Measurements from ENCODE around the gene ZDHHC14. TPM values are rescaled to one million over a fixed set of nuclear protein-coding genes. Genes with fewer than 3 reads are reported as not detected.

The ZDHHC14 gene
- total and polyA plus RNA-seq, 8 donors, result 3.4 to 25.7 (median 7.4) TPM

DNA sequence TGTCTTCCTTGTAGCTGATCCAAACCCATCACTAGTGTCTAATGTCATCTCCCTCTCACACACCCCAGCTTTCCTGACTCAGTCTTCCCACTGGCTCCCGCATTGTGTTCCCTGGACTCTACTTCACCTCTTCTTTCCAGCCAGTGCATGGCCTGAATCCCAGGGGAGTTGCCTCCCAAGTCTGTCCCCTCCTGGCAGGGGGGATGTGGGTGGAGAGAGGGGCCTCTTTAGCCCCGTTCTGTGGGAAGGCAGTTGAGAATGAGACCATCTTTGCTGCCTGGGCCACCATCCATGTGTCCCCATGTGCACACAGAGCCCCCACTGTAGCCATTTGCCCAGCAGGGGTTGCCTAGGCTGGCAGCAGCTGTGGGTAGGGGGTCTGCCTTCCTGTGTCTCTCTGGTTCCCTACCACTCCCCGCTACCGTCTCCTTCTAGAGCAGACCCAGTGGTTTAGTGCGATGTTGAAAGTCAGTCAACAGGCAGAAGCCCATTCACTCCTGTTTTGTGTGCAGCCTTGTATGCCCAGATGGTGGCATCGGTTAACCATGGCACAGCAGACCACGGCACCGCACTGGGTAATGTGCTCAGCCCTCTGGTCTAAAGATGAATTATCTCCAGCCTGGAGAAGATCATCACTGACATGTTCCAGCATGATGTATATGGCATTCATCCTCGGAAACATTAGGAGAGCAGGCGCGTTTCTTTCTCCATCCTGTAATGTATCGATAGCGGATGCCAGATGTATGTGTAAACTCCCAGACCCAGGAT, 263.2 kb downstream of the ZDHHC14 start:
- no peaks in the 10 kb centered on the region for H3K4me1 ChIP-seq
- H3K9me3 ChIP-seq, result no peaks in the 10 kb centered on the region
- H3K27me3 ChIP-seq, result no peaks in the 10 kb centered on the region
- no peak overlapping the region for H3K4me3 ChIP-seq
- H3K36me3 ChIP-seq, result peaks cover 0 to 10% (median 8%) of the 10 kb centered on the region in 4 donors
- peak in 1 of 2 donors; percentile 69 for DNase-seq
- intact Hi-C loops (cut with DNase I; ENCODE audit: low total_unique reads), result no loop called here
- WGBS, 5 donors, result 80 to 92% (median 85%) methylated on average over 11 to 13 of the region's 13 CpGs
- TF ChIP-seq POLR2AphosphoS5 (IDR thresholded peaks at IDR 0.05), result no peak
- TF ChIP-seq, protein P1, sequence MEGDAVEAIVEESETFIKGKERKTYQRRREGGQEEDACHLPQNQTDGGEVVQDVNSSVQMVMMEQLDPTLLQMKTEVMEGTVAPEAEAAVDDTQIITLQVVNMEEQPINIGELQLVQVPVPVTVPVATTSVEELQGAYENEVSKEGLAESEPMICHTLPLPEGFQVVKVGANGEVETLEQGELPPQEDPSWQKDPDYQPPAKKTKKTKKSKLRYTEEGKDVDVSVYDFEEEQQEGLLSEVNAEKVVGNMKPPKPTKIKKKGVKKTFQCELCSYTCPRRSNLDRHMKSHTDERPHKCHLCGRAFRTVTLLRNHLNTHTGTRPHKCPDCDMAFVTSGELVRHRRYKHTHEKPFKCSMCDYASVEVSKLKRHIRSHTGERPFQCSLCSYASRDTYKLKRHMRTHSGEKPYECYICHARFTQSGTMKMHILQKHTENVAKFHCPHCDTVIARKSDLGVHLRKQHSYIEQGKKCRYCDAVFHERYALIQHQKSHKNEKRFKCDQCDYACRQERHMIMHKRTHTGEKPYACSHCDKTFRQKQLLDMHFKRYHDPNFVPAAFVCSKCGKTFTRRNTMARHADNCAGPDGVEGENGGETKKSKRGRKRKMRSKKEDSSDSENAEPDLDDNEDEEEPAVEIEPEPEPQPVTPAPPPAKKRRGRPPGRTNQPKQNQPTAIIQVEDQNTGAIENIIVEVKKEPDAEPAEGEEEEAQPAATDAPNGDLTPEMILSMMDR (IDR thresholded peaks at IDR 0.05), result no peak
- no peak for TF ChIP-seq EP300 (IDR thresholded peaks at IDR 0.05)
- no peak for TF ChIP-seq POLR2A (IDR thresholded peaks at IDR 0.05)
- H3K27ac ChIP-seq, result no peak overlapping the region

DNA sequence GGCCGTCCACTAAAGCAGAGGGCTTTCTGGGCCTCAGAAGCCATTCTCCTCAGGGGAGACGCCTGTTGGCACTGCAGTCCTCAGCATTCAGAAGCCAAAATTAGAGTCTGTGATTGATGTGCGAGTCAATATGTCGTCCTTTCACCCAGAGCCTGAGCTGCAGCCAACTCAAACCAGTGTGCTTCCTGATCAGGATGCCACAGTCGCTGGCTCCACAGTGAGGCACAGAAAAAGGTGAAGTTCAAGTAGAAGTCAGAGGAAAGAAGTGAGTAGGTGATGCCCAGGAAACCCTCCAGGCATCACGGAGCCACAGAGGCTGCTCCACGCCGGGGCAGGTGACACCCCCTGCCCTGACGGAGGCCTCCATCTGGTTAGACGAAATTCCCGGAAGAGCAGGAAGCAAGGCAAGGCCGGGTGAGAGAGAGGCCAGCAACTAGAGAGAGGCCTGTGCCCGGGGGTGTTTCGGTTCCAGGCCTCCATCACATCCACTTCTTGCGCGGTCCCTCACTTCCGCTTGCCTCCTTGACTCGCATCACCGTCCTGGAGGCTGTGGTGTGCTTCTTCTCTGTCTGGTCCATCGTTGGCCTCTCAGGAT, 264.3 kb downstream of the ZDHHC14 start:
- DNase-seq, result no peak
- H3K27me3 ChIP-seq, result no peaks in the 10 kb centered on the region
- no peak overlapping the region for H3K27ac ChIP-seq
- no peaks in the 10 kb centered on the region for H3K9me3 ChIP-seq
- H3K4me3 ChIP-seq, result no peak overlapping the region
- TF ChIP-seq POLR2A (IDR thresholded peaks at IDR 0.05), result no peak
- TF ChIP-seq EP300 (IDR thresholded peaks at IDR 0.05), result no peak
- TF ChIP-seq, protein P1 (IDR thresholded peaks at IDR 0.05), result no peak
- WGBS, 5 donors, result 84 to 88% (median 86%) methylated on average over 17 to 20 of the region's 20 CpGs
- H3K36me3 ChIP-seq, result peaks cover 0 to 10% (median 8%) of the 10 kb centered on the region in 4 donors
- intact Hi-C loops (cut with DNase I; ENCODE audit: low total_unique reads), result no loop called here
- peaks cover 0 to 10% (median 8%) of the 10 kb centered on the region in 4 donors for H3K4me1 ChIP-seq

DNA sequence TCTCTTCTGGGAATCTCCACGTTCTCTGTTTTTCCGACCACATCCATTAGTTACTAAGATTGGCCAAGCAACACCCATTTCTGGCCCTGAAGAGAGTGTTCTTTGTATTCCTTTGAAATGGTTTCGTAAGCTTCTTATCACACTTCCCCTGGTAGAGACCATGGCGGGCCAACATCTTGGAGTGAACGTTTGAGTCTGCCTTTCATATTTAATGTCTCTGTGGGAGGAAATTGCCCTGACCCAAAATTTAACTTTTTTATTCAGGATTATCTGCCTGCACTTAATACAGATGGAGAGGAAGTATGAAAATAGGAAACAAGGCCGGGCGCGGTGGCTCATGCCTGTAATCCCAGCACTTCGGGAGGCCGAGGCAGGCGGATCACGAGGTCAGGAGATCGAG, 265.0 kb downstream of the ZDHHC14 start:
- TF ChIP-seq POLR2AphosphoS5 (IDR thresholded peaks at IDR 0.05), result no peak
- TF ChIP-seq POLR2A (IDR thresholded peaks at IDR 0.05), result no peak
- TF ChIP-seq, protein P1 (IDR thresholded peaks at IDR 0.05), result no peak
- TF ChIP-seq EP300 (IDR thresholded peaks at IDR 0.05), result no peak
- 79 to 91% (median 85%) methylated on average over 13 of the region's 13 CpGs for WGBS, 5 donors

DNA sequence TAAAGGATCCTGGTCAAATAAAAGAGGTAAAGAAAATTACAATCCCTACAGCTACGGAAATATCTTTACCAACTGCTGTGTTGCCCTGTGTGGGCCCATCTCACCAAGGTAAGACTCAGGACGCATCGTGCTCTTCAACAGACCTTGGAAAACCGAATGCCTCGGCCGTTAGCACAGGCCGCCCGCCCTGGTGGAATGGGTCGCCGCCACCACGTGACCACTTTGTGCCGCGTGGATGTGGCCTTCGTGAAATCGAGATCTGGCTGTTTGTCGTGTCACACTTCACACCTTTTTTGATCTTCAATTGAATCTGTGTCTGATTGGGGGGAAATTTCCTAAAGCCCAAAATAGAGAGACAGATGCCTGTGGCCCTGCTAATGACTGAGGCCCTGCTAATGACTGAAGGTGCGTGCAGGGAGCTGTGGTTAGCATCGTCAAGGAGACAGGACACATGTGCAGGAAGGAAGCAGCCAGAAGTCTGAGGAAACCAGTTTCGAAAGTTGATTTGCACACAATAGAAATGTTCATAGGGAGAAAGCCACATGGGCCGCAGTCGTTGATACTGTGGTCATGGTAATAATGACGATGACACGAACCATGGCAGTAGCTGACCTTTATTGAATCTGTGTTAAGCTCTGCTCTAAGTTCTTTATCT, 266.4 kb downstream of the ZDHHC14 start:
- H3K36me3 ChIP-seq, result peaks cover 0 to 19% (median 8%) of the 10 kb centered on the region in 4 donors
- peak in 1 of 2 donors; percentile 38 for DNase-seq
- peaks cover 0 to 15% (median 9%) of the 10 kb centered on the region in 4 donors for H3K4me1 ChIP-seq
- intact Hi-C loops (cut with DNase I; ENCODE audit: low total_unique reads), result no loop called here
- H3K27me3 ChIP-seq, result no peaks in the 10 kb centered on the region
- no peak overlapping the region for H3K4me3 ChIP-seq
- WGBS, 5 donors, result 89 to 93% (median 92%) methylated on average over 23 of the region's 23 CpGs
- no peaks in the 10 kb centered on the region for H3K9me3 ChIP-seq
- no peak overlapping the region for H3K27ac ChIP-seq
- TF ChIP-seq POLR2A (IDR thresholded peaks at IDR 0.05) (no peak), POLR2AphosphoS5 (IDR thresholded peaks at IDR 0.05) (no peak), EP300 (IDR thresholded peaks at IDR 0.05) (no peak)
- TF ChIP-seq, protein P1 (IDR thresholded peaks at IDR 0.05), result no peak

More for the DNA sequence above, 265.0 kb downstream of the ZDHHC14 start:
- H3K9me3 ChIP-seq, result no peaks in the 10 kb centered on the region
- intact Hi-C loops (cut with DNase I; ENCODE audit: low total_unique reads), result no loop called here
- peaks cover 0 to 10% (median 8%) of the 10 kb centered on the region in 4 donors for H3K36me3 ChIP-seq
- H3K27ac ChIP-seq, result no peak overlapping the region
- DNase-seq, result no peak
- no peaks in the 10 kb centered on the region for H3K27me3 ChIP-seq
- H3K4me3 ChIP-seq, result no peak overlapping the region
- peaks cover 0 to 15% (median 9%) of the 10 kb centered on the region in 4 donors for H3K4me1 ChIP-seq
